Nephron progenitor cell (in vitro differentiated cells): Measurements from ENCODE around the gene CRIP1.
A peak's percentile ranks its signal among the peaks of the same experiment; 100 is the strongest.

Experiments
- DNase-seq: peaks from one replicate; pipeline ENCODE4 v3.0.0; 2021
- H3K27ac Mint-ChIP-seq: 2 replicates; pipeline ENCODE4 v1.8.0; 2021; ENCODE audit warnings: mild to moderate bottlenecking, moderate library complexity, mixed read lengths
- H3K27me3 Mint-ChIP-seq: 2 replicates; pipeline ENCODE4 v1.8.0; 2021; ENCODE audit warnings: mild to moderate bottlenecking, low read depth, mixed read lengths; ENCODE audit not compliant: poor library complexity
- H3K36me3 Mint-ChIP-seq: 2 replicates; pipeline ENCODE4 v1.8.0; 2021; ENCODE audit warnings: low read depth, mixed read lengths
- H3K4me1 Mint-ChIP-seq: 2 replicates; pipeline ENCODE4 v1.8.0; 2021; ENCODE audit warnings: mixed read lengths
- H3K4me3 Mint-ChIP-seq: 2 replicates; pipeline ENCODE4 v1.8.0; 2021; ENCODE audit warnings: mild to moderate bottlenecking, moderate library complexity, mixed read lengths
- H3K9me3 Mint-ChIP-seq: 2 replicates; pipeline ENCODE4 v1.8.0; 2021; ENCODE audit warnings: mild to moderate bottlenecking, moderate library complexity, mixed read lengths
- TF ChIP-seq, protein P1 (sequence below): fragments of 200-600 bp; sonication (generic); IDR thresholded peaks from 2 replicates; pipeline ENCODE4 v1.5.0; 2021; ENCODE audit warnings: antibody characterized with exemption

The CRIP1 gene

DNA sequence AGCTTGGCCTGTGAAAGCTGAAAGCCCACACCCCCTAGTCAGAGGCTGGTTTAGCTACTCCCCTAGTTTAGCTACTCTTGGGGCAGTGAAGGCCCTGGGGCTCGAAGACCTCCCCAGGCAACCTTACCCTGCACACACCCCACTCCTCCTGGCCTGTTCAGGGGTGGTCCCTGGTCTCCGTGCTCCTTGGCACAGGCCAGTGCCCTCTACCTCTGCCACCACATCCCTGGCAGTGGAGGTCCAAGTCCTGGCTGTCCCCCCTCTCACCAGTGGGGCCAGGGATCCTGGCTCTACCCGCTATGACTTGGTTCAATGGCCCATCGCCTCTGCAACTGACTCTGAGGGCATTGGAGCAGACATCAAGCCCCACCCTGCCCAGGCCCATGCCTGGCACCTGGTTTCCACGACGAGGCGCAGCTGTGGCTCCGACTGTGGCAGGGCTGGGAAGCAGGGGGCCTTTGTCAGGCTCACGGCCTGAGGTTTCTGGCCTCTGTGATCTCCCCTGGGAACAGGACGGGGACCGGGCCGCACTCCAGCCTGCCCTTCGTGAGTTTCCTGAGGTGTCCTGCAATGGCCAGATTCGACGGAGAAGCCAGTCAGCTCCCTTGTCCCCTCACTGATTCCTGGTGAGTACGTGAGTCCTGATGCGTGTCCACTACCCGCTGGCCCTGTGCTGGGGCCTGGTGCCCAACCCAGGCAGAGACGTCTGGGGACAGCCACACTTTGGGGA, 45.4 kb downstream of the CRIP1 start:
- TF ChIP-seq, protein P1, sequence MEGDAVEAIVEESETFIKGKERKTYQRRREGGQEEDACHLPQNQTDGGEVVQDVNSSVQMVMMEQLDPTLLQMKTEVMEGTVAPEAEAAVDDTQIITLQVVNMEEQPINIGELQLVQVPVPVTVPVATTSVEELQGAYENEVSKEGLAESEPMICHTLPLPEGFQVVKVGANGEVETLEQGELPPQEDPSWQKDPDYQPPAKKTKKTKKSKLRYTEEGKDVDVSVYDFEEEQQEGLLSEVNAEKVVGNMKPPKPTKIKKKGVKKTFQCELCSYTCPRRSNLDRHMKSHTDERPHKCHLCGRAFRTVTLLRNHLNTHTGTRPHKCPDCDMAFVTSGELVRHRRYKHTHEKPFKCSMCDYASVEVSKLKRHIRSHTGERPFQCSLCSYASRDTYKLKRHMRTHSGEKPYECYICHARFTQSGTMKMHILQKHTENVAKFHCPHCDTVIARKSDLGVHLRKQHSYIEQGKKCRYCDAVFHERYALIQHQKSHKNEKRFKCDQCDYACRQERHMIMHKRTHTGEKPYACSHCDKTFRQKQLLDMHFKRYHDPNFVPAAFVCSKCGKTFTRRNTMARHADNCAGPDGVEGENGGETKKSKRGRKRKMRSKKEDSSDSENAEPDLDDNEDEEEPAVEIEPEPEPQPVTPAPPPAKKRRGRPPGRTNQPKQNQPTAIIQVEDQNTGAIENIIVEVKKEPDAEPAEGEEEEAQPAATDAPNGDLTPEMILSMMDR, result no peak
- H3K27ac Mint-ChIP-seq, result no peak overlapping the region

GRCh38 chr14:105532735-105533141, 46.1 kb downstream of the CRIP1 start:
- Mint-ChIP-seq H3K4me3 (no peak overlapping the region), H3K36me3 (no peaks in the 10 kb centered on the region), H3K27ac (no peak overlapping the region), H3K27me3 (peaks cover 39% of the 10 kb centered on the region), H3K9me3 (peaks cover 7% of the 10 kb centered on the region), H3K4me1 (no peaks in the 10 kb centered on the region)
- DNase-seq, result peak; percentile 46
- TF ChIP-seq, protein P1, result peak; percentile 11

More for the DNA sequence above, 45.4 kb downstream of the CRIP1 start:
- peaks cover 39% of the 10 kb centered on the region for H3K27me3 Mint-ChIP-seq
- no peaks in the 10 kb centered on the region for H3K36me3 Mint-ChIP-seq
- H3K4me3 Mint-ChIP-seq, result no peak overlapping the region
- H3K4me1 Mint-ChIP-seq, result peaks cover 6% of the 10 kb centered on the region
- no peak for DNase-seq
- H3K9me3 Mint-ChIP-seq, result peaks cover 7% of the 10 kb centered on the region

- Mint-ChIP-seq H3K4me3 (no peak overlapping the region), H3K27me3 (peaks cover 39% of the 10 kb centered on the region), H3K27ac (no peak overlapping the region), H3K4me1 (no peaks in the 10 kb centered on the region), H3K36me3 (no peaks in the 10 kb centered on the region), H3K9me3 (peaks cover 7% of the 10 kb centered on the region)
- DNase-seq, result no peak
- TF ChIP-seq, protein P1, result no peak
Observed at GRCh38 chr14:105533391-105533790, 46.7 kb downstream of the CRIP1 start.

- Mint-ChIP-seq H3K4me3 (no peak overlapping the region), H3K9me3 (peaks cover 11% of the 10 kb centered on the region), H3K27ac (no peak overlapping the region), H3K27me3 (peaks cover 43% of the 10 kb centered on the region), H3K36me3 (no peaks in the 10 kb centered on the region), H3K4me1 (no peaks in the 10 kb centered on the region)
- TF ChIP-seq, protein P1, result no peak
- DNase-seq, result no peak
Observed at GRCh38 chr14:105533811-105534498, 47.3 kb downstream of the CRIP1 start.

DNA sequence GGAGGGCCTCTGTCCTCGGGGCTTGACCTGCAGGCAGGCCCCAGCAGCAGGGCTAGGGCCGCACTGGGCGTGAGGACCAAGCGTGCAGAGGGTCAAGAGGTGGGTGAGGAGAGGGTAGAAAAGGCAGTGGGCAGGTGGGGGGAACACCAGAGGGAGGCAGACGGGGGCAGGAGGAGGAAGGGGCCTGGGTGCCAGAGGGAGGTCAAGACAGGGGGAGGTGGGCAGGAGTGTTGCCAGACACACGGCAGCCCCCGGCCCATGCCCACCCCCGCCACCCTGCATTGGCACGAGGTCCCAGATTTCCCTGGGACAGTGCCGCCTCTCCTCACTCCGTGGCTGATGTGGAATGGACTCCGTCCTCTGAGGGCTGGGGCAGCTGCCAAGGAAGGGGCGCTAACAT, 47.9 kb downstream of the CRIP1 start:
- H3K27ac Mint-ChIP-seq, result no peak overlapping the region
- H3K4me1 Mint-ChIP-seq, result no peaks in the 10 kb centered on the region
- H3K4me3 Mint-ChIP-seq, result no peak overlapping the region
- H3K27me3 Mint-ChIP-seq, result peaks cover 43% of the 10 kb centered on the region
- no peaks in the 10 kb centered on the region for H3K36me3 Mint-ChIP-seq
- DNase-seq, result no peak
- peaks cover 15% of the 10 kb centered on the region for H3K9me3 Mint-ChIP-seq
- TF ChIP-seq, protein P1, result no peak
